ENCODE results near the gene CYP2J2. TPM values are rescaled to one million over a fixed set of nuclear protein-coding genes. Genes with fewer than 3 reads are reported as not detected.
"Not testable (repeated sequence)": the region's sequence is repeated elsewhere in the genome, so short reads cannot be mapped to it uniquely, and the experiment has no call there.

CYP2J2 gene
- total RNA-seq, 2 donors from 2014 or later = 0.87 to 1.6 TPM

DNA sequence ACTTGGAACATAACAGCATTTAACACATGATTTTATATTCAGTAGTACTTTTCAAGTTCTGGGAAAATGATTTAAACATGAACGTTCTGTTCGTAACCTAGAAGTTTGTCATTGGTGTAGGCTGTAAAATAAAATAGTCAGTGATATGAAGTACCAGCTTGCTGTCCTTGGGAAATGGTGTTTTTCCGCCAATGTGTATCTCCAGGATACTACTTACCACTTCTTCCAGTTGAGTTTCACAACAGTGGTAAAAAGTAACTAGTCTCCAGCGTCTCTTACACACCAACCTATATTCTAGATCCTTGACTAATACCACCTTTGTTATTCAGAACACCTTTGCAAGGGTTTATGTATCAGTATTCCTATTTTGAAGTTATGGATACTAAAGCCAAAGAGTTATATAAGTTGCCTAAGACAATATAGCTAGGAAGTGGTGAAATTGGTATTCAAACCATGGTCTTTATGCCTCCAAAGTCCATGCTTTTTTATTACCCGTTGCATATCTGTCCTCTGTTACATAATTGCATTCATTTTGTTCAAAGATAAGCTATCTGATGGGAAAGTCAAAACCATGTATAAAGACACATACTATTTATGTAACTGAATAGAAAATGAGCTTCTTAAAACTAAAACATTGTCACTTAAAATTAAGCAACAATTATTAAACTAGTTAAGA lies 68.8 kb downstream of the CYP2J2 start:
- H3K27me3 Mint-ChIP-seq = no peaks in the 10 kb centered on the region
- peaks cover 3% of the 10 kb centered on the region for H3K9me3 Mint-ChIP-seq
- no peak overlapping the region for H3K27ac Mint-ChIP-seq
- no peak for ATAC-seq (replicated peaks)
- no peak overlapping the region for H3K4me3 Mint-ChIP-seq
- H3K4me1 Mint-ChIP-seq = no peaks in the 10 kb centered on the region
- H3K36me3 Mint-ChIP-seq (ENCODE audit: low read depth) = peaks cover 49% of the 10 kb centered on the region

DNA sequence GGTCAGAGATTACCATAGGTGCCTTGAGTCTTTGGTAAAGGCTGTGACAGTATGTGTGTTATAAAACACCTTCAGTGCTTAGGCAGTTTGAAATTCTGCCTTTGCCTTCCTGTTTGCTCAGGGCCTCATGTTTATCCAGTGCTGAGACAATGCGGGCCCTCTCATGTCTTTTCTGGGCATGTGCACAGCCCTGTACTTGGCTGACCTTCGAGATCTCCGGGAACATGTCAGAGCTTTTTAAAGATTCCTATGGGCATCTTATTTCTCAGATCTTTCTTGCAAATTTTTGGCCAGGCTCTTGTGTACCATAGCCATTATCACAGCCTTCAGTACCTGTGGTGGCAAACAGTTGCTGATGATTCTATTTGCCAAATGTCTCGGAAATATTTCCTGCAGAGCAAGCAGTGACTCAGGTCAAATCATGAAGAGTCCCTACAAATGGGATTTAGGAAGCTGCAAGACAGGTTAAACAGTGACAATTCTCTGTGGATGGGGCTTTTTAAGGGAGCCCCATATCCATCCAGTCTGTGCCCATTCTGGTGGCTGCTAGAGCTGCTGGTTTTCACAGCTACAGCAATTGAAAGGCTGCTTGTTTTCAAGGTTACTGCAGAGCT lies 69.7 kb downstream of the CYP2J2 start:
- H3K27ac Mint-ChIP-seq = no peak overlapping the region
- H3K27me3 Mint-ChIP-seq = no peaks in the 10 kb centered on the region
- ATAC-seq (replicated peaks) = no peak
- H3K36me3 Mint-ChIP-seq (ENCODE audit: low read depth) = peaks cover 44% of the 10 kb centered on the region
- H3K9me3 Mint-ChIP-seq = peaks cover 3% of the 10 kb centered on the region
- H3K4me3 Mint-ChIP-seq = no peak overlapping the region
- no peaks in the 10 kb centered on the region for H3K4me1 Mint-ChIP-seq

DNA sequence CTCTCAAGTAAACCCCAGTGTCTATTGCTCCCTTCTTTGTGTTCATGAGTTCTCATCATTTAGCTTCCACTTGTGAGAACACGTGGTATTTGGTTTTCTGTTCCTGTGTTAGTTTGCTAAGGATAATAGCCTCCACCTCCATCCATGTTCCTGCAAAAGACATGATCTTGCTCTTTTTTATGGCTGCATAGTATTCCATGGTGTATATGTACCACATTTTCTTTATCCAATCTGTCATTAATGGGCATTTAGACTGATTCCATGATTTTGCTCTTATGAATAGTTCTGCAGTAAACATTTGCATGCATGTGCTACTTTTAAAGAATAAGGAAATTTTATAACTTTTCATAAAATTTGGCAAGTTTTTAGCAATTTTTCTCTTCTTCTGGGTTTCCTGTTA lies 71.3 kb downstream of the CYP2J2 start:
- H3K4me3 Mint-ChIP-seq; H3K9me3 Mint-ChIP-seq; ATAC-seq (replicated peaks); H3K27ac Mint-ChIP-seq; H3K4me1 Mint-ChIP-seq; H3K27me3 Mint-ChIP-seq: not testable (repeated sequence)
- peaks cover 35% of the 10 kb centered on the region for H3K36me3 Mint-ChIP-seq (ENCODE audit: low read depth)

DNA sequence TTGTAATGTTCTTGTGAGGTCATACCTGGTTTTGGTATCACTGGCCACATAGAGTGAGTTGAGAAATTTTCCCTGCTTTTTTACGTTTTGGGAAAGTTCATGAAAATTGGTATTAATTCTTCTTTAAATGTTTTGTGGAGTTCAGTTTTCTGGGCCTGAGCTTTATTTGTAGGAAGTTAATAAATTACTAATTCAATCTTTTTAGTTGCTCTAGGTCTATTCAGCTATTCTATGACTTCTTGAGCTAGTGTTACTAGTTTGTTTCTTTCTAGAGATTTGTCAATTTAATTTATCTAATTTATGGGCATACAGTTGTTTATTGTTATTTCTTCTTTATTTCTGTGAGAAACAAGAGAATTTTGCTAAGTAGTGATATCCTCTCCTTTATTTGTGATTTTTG lies 74.5 kb downstream of the CYP2J2 start:
- ATAC-seq (replicated peaks) = no peak
- peaks cover 52% of the 10 kb centered on the region for H3K36me3 Mint-ChIP-seq (ENCODE audit: low read depth)
- H3K4me3 Mint-ChIP-seq = no peak overlapping the region
- H3K27me3 Mint-ChIP-seq = no peaks in the 10 kb centered on the region
- H3K27ac Mint-ChIP-seq = no peak overlapping the region
- H3K4me1 Mint-ChIP-seq = no peaks in the 10 kb centered on the region
- peaks cover 3% of the 10 kb centered on the region for H3K9me3 Mint-ChIP-seq

DNA sequence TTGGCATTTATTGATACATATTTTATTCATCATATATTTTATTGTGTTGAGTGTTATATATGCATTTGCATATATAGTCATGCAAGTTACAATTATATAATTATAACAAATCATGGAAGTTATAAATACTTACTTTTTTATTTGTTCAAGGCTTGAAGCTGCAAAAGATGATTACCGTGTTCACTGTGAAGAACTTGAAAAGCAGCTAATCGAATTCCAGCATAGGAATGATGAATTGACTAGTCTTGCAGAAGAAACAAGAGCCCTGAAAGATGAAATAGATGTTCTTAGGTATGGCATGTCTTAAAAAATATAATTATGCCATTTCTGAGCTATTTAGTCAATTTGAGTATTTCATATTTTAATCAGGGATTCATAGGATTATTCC lies 79.7 kb downstream of the CYP2J2 start:
- no peaks in the 10 kb centered on the region for H3K9me3 Mint-ChIP-seq
- H3K27ac Mint-ChIP-seq = no peak overlapping the region
- H3K27me3 Mint-ChIP-seq = no peaks in the 10 kb centered on the region
- peaks cover 73% of the 10 kb centered on the region for H3K36me3 Mint-ChIP-seq (ENCODE audit: low read depth)
- ATAC-seq (replicated peaks) = no peak
- H3K4me1 Mint-ChIP-seq = no peaks in the 10 kb centered on the region
- H3K4me3 Mint-ChIP-seq = no peak overlapping the region

DNA sequence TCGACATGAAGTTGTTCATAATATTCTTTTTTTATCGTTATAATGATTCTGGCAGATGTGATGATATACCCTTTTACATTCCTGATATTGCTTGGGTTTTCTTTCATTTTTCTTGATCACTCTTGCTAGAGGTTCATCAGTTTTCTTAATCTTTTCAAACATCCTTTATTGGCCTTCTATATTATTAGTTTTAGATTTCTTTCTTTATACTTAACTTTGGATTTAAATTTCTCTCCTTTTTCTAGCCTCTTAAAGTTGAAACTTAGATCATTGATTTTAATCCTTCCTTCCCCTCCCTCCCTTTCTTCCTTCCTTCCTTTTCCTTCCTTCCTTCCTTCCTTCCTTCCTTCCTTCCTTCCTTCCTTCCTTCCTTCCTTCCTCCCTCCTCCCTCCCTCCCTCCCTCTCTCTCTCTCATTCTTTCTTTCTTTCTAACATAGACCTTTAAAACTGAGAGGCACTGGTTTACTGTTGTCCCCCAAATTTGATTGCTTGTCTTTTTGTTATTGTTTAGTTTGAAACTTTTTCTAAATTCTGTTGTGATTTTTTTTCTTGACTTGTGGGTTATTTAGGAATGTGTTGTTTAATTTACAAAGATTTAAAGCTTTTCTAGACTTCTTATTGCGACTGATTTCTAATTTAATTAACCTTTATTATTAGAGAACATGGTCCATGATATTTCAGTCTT lies 80.2 kb downstream of the CYP2J2 start:
- Mint-ChIP-seq H3K27me3 (no peaks in the 10 kb centered on the region), H3K9me3 (no peaks in the 10 kb centered on the region), H3K36me3 (ENCODE audit: low read depth) (peaks cover 76% of the 10 kb centered on the region), H3K4me3 (no peak overlapping the region), H3K4me1 (no peaks in the 10 kb centered on the region), H3K27ac (no peak overlapping the region)
- ATAC-seq (replicated peaks) = no peak

DNA sequence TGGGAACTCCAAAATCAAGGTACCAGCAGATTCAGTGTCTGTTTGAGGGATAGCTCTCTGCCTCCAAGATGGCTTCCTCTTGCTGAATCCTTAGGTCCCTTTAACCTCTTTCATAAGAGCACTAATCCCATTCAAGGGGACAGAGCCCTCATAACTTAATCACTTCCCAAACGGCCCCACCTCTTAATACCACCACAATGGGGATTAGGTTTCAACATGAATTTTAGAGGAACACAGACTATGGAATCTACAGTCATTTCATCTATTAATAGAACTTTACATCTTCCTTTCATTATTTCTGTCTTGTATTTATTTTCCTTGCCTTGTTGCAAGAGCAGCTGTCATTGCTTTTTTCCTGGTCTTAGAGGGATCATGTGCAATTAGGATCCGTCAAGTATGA lies 81.5 kb downstream of the CYP2J2 start:
- H3K9me3 Mint-ChIP-seq = no peaks in the 10 kb centered on the region
- no peak overlapping the region for H3K27ac Mint-ChIP-seq
- no peak overlapping the region for H3K4me3 Mint-ChIP-seq
- ATAC-seq (replicated peaks) = no peak
- H3K27me3 Mint-ChIP-seq = no peaks in the 10 kb centered on the region
- H3K36me3 Mint-ChIP-seq (ENCODE audit: low read depth) = peaks cover 79% of the 10 kb centered on the region
- H3K4me1 Mint-ChIP-seq = no peaks in the 10 kb centered on the region

Other genes with a start within 250 kb of the CYP2J2 start
- 10 to 100 TPM in 1 of 2 donors, 1 to 10 TPM in 1; 2.8 to 10.3 TPM for gene HOOK1, start 111.8 kb downstream of the CYP2J2 start, total RNA-seq
- gene C1orf87, start 147.0 kb upstream of the CYP2J2 start, total RNA-seq = not detected

Data from activated T-helper 17 cell treated with anti-CD3 and anti-CD28 coated beads, Interleukin-2, amount 50 U/mL, for 72 hours (primary cell).